Articular chondrocyte of knee joint (primary cell): Measurements from ENCODE around the gene ODAM. TPM values are rescaled to one million over a fixed set of nuclear protein-coding genes. Genes with fewer than 3 reads are reported as not detected.

Source experiments
- total RNA-seq: library from RNA; depleted of rRNA; stranded (reverse); fragments of >200 nt; gene quantifications from 2 replicates; pipeline ENCODE4 v1.2.3, GENCODE V29; 2012

The ODAM gene, protein sequence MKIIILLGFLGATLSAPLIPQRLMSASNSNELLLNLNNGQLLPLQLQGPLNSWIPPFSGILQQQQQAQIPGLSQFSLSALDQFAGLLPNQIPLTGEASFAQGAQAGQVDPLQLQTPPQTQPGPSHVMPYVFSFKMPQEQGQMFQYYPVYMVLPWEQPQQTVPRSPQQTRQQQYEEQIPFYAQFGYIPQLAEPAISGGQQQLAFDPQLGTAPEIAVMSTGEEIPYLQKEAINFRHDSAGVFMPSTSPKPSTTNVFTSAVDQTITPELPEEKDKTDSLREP
- total RNA-seq = not detected in 2 replicates

DNA sequence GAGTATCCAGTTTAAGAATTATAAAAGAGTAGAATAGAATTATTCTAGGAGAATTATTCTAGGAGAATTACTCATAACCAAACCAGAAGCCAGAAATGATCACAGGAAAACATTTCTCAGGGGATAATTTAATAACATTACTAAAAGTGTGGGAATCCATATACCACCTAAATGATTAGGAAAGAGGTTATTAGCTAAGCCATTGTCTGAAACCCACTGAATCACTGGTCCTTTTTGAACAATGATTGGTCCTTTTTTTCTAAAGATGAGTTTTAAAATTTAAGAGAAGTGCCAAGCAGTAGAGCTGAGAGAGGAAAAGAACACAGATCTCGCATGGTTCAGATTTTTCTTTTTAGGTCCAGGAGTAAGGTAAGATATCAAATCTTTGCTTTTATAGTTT is at the start of gene ODAM:
Gene ODAM, plus strand, starts transcription at position 301 of the 400 bp plus-strand sequence. CDS start 819 bp downstream, outside the sequence.

GRCh38 chr4:70153937-70154336 is 41.6 kb upstream of the ODAM start, which contains the start of gene PRR27:
Gene PRR27 (plus strand): TSS chr4:70154237. CDS start chr4:70154376, 139 bp downstream.

GRCh38 chr4:70225824-70226223 is 30.3 kb downstream of the ODAM start, which contains the start of gene FDCSP:
Gene FDCSP (plus strand): TSS chr4:70226124. CDS start chr4:70231195, 5,071 bp downstream.

GRCh38 chr4:70242297-70242696 is 46.8 kb downstream of the ODAM start, which contains the start of gene CSN3:
Gene CSN3 (plus strand): TSS chr4:70242597. CDS start chr4:70244820, 2,223 bp downstream.

Other genes with a start within 250 kb of the ODAM start
- not detected in 2 replicates for gene CSN2, start 230.0 kb upstream of the ODAM start, total RNA-seq
- not detected in 2 replicates for gene STATH, start 199.8 kb upstream of the ODAM start, total RNA-seq
- gene HTN3, start 167.3 kb upstream of the ODAM start, total RNA-seq = not detected in 2 replicates
- gene HTN1, start 145.3 kb upstream of the ODAM start, total RNA-seq = 0.11 TPM in 1 of 2 replicates, not detected in the other
- gene PRR27, start 41.5 kb upstream of the ODAM start, total RNA-seq = not detected in 2 replicates
- gene FDCSP, start 30.4 kb downstream of the ODAM start, total RNA-seq = not detected in 2 replicates
- not detected in 2 replicates for gene CSN3, start 46.9 kb downstream of the ODAM start, total RNA-seq
- gene CABS1, start 139.3 kb downstream of the ODAM start, total RNA-seq = not detected in 2 replicates
- gene SMR3A, start 165.0 kb downstream of the ODAM start, total RNA-seq = not detected in 2 replicates
- gene SMR3B, start 187.4 kb downstream of the ODAM start, total RNA-seq = not detected in 2 replicates
- not detected in 2 replicates for gene OPRPN, start 202.2 kb downstream of the ODAM start, total RNA-seq